ENCODE measurements around the gene FGA. TPM values are rescaled to one million over a fixed set of nuclear protein-coding genes. Genes with fewer than 3 reads are reported as not detected.

FGA gene
- total and polyA plus RNA-seq, 2 donors, result 9.4 TPM; not detected in 1

GRCh38 chr4:154582723-154583122, 7.8 kb downstream of the FGA start:
- H3K36me3 ChIP-seq (ENCODE audit: insufficient read depth), result no peaks in the 10 kb centered on the region
- no peaks in the 10 kb centered on the region for H3K4me1 ChIP-seq (ENCODE audit: insufficient read depth)
- H3K4me3 ChIP-seq (ENCODE audit: low read depth, low read length), result no peak overlapping the region
- 89% methylated on average over 2 of the region's 2 CpGs for WGBS
- no peak overlapping the region for H3K27ac ChIP-seq (ENCODE audit: low read depth)
- no peak for DNase-seq (ENCODE audit: extremely low spot score)

GRCh38 chr4:154579927-154580326, 10.6 kb downstream of the FGA start:
- H3K4me1 ChIP-seq (ENCODE audit: insufficient read depth), result no peaks in the 10 kb centered on the region
- no peak overlapping the region for H3K27ac ChIP-seq (ENCODE audit: low read depth)
- no peaks in the 10 kb centered on the region for H3K36me3 ChIP-seq (ENCODE audit: insufficient read depth)
- H3K4me3 ChIP-seq (ENCODE audit: low read depth, low read length), result no peak overlapping the region
- DNase-seq (ENCODE audit: extremely low spot score), result no peak

GRCh38 chr4:154578919-154579318, 11.6 kb downstream of the FGA start:
- Histone ChIP-seq H3K4me3 (ENCODE audit: low read depth, low read length) (no peak overlapping the region), H3K36me3 (ENCODE audit: insufficient read depth) (no peaks in the 10 kb centered on the region), H3K4me1 (ENCODE audit: insufficient read depth) (no peaks in the 10 kb centered on the region), H3K27ac (ENCODE audit: low read depth) (no peak overlapping the region)
- no peak for DNase-seq (ENCODE audit: extremely low spot score)
- WGBS, result 69% methylated on average over 1 of the region's 1 CpG

- no peak for DNase-seq (ENCODE audit: extremely low spot score)
- WGBS, result 83% methylated on average over 2 of the region's 2 CpGs
- Histone ChIP-seq H3K36me3 (ENCODE audit: insufficient read depth) (no peaks in the 10 kb centered on the region), H3K27ac (ENCODE audit: low read depth) (no peak overlapping the region), H3K4me1 (ENCODE audit: insufficient read depth) (no peaks in the 10 kb centered on the region), H3K4me3 (ENCODE audit: low read depth, low read length) (no peak overlapping the region)
Measured at GRCh38 chr4:154577324-154577723, 13.2 kb downstream of the FGA start.

GRCh38 chr4:154574311-154574710, 16.2 kb downstream of the FGA start:
- no peak for DNase-seq (ENCODE audit: extremely low spot score)
- no peak overlapping the region for H3K27ac ChIP-seq (ENCODE audit: low read depth)
- 55% methylated on average over 3 of the region's 3 CpGs for WGBS
- no peak overlapping the region for H3K4me3 ChIP-seq (ENCODE audit: low read depth, low read length)
- no peaks in the 10 kb centered on the region for H3K36me3 ChIP-seq (ENCODE audit: insufficient read depth)
- H3K4me1 ChIP-seq (ENCODE audit: insufficient read depth), result no peaks in the 10 kb centered on the region

- DNase-seq (ENCODE audit: extremely low spot score), result no peak
- 85% methylated on average over 5 of the region's 5 CpGs for WGBS
- Histone ChIP-seq H3K27ac (ENCODE audit: low read depth) (no peak overlapping the region), H3K36me3 (ENCODE audit: insufficient read depth) (no peaks in the 10 kb centered on the region), H3K4me3 (ENCODE audit: low read depth, low read length) (no peak overlapping the region), H3K4me1 (ENCODE audit: insufficient read depth) (no peaks in the 10 kb centered on the region)
Measured at GRCh38 chr4:154573190-154573870, 17.2 kb downstream of the FGA start.

- no peak for DNase-seq (ENCODE audit: extremely low spot score)
- H3K4me3 ChIP-seq (ENCODE audit: low read depth, low read length), result no peak overlapping the region
- H3K36me3 ChIP-seq (ENCODE audit: insufficient read depth), result no peaks in the 10 kb centered on the region
- H3K27ac ChIP-seq (ENCODE audit: low read depth), result no peak overlapping the region
- 89% methylated on average over 5 of the region's 5 CpGs for WGBS
- no peaks in the 10 kb centered on the region for H3K4me1 ChIP-seq (ENCODE audit: insufficient read depth)
Measured at GRCh38 chr4:154569584-154569983, 21.0 kb downstream of the FGA start.

GRCh38 chr4:154569028-154569427, 21.5 kb downstream of the FGA start:
- H3K4me1 ChIP-seq (ENCODE audit: insufficient read depth), result no peaks in the 10 kb centered on the region
- no peaks in the 10 kb centered on the region for H3K36me3 ChIP-seq (ENCODE audit: insufficient read depth)
- WGBS, result 28% methylated on average over 3 of the region's 3 CpGs
- DNase-seq (ENCODE audit: extremely low spot score), result no peak
- no peak overlapping the region for H3K27ac ChIP-seq (ENCODE audit: low read depth)
- no peak overlapping the region for H3K4me3 ChIP-seq (ENCODE audit: low read depth, low read length)

- no peaks in the 10 kb centered on the region for H3K36me3 ChIP-seq (ENCODE audit: insufficient read depth)
- DNase-seq (ENCODE audit: extremely low spot score), result no peak
- H3K27ac ChIP-seq (ENCODE audit: low read depth), result no peak overlapping the region
- H3K4me1 ChIP-seq (ENCODE audit: insufficient read depth), result no peaks in the 10 kb centered on the region
- 76% methylated on average over 5 of the region's 5 CpGs for WGBS
- H3K4me3 ChIP-seq (ENCODE audit: low read depth, low read length), result no peak overlapping the region
Measured at GRCh38 chr4:154566639-154567204, 23.8 kb downstream of the FGA start.

- Histone ChIP-seq H3K4me1 (ENCODE audit: insufficient read depth) (no peaks in the 10 kb centered on the region), H3K4me3 (ENCODE audit: low read depth, low read length) (no peak overlapping the region), H3K36me3 (ENCODE audit: insufficient read depth) (no peaks in the 10 kb centered on the region), H3K27ac (ENCODE audit: low read depth) (no peak overlapping the region)
- WGBS, result 91% methylated on average over 6 of the region's 6 CpGs
- no peak for DNase-seq (ENCODE audit: extremely low spot score)
Measured at GRCh38 chr4:154565704-154566103, 24.8 kb downstream of the FGA start.

- Histone ChIP-seq H3K27ac (ENCODE audit: low read depth) (no peak overlapping the region), H3K4me1 (ENCODE audit: insufficient read depth) (no peaks in the 10 kb centered on the region), H3K4me3 (ENCODE audit: low read depth, low read length) (no peak overlapping the region), H3K36me3 (ENCODE audit: insufficient read depth) (no peaks in the 10 kb centered on the region)
- no peak for DNase-seq (ENCODE audit: extremely low spot score)
- 85% methylated on average over 1 of the region's 1 CpG for WGBS
Measured at GRCh38 chr4:154564311-154564710, 26.2 kb downstream of the FGA start.

- H3K4me3 ChIP-seq (ENCODE audit: low read depth, low read length), result no peak within 1 kb of the TSS
- H3K4me1 ChIP-seq (ENCODE audit: insufficient read depth), result no peaks in the 10 kb centered on the region
- no peak for DNase-seq (ENCODE audit: extremely low spot score)
- no peak within 1 kb of the TSS for H3K27ac ChIP-seq (ENCODE audit: low read depth)
- no peaks in the 10 kb centered on the region for H3K36me3 ChIP-seq (ENCODE audit: insufficient read depth)
- 68% methylated on average over 2 of the region's 2 CpGs for WGBS
Measured at GRCh38 chr4:154562697-154563254, 27.8 kb downstream of the FGA start, which contains the start of gene FGB. TSS of gene FGB (plus strand) at chr4:154563011. CDS start at chr4:154563019, 8 bp downstream.

- no peak overlapping the region for H3K4me3 ChIP-seq (ENCODE audit: low read depth, low read length)
- no peaks in the 10 kb centered on the region for H3K4me1 ChIP-seq (ENCODE audit: insufficient read depth)
- H3K27ac ChIP-seq (ENCODE audit: low read depth), result no peak overlapping the region
- DNase-seq (ENCODE audit: extremely low spot score), result no peak
- H3K36me3 ChIP-seq (ENCODE audit: insufficient read depth), result no peaks in the 10 kb centered on the region
- WGBS, result 75% methylated on average over 4 of the region's 4 CpGs
Measured at GRCh38 chr4:154560824-154561231, 29.7 kb downstream of the FGA start.

- Histone ChIP-seq H3K36me3 (ENCODE audit: insufficient read depth) (no peaks in the 10 kb centered on the region), H3K4me1 (ENCODE audit: insufficient read depth) (no peaks in the 10 kb centered on the region)
- no peak for DNase-seq (ENCODE audit: extremely low spot score)
Measured at GRCh38 chr4:154560419-154560801, 30.1 kb downstream of the FGA start.

More at GRCh38 chr4:154560419-154560801, 30.1 kb downstream of the FGA start:
- 91% methylated on average over 1 of the region's 1 CpG for WGBS
- Histone ChIP-seq H3K27ac (ENCODE audit: low read depth) (no peak overlapping the region), H3K4me3 (ENCODE audit: low read depth, low read length) (no peak overlapping the region)
